Panc1 (cell line): ENCODE results near the gene BST2.

ENCODE experiments used
- CTCF ChIP-seq: fragments of 450-650 bp; IDR thresholded peaks from 2 replicates; pipeline ENCODE4 v1.5.1; 2017; ENCODE audit warnings: mild to moderate bottlenecking
- POLR2AphosphoS5 ChIP-seq: IDR thresholded peaks from 2 replicates; pipeline ENCODE4 v1.6.1; 2012; ENCODE audit warnings: mild to moderate bottlenecking, low read depth, low read length, moderate library complexity
- REST ChIP-seq, 2 experiments: IDR thresholded peaks; 2 replicates each; pipeline ENCODE4 v1.6.1; 2011 to 2012; ENCODE audit warnings: low read depth in 2 of 2, control low read depth in 1 of 2, low read length in 1 of 2, mild to moderate bottlenecking in 1 of 2, moderate library complexity in 1 of 2; ENCODE audit not compliant: insufficient read depth in 1 of 2
- SIN3A ChIP-seq: IDR thresholded peaks from 2 replicates; pipeline ENCODE4 v1.6.1; 2012; ENCODE audit warnings: low read depth, mild to moderate bottlenecking, low read length, moderate library complexity, borderline replicate concordance; ENCODE audit not compliant: insufficient read depth
- TCF7L2 ChIP-seq: IDR thresholded peaks from 2 replicates; pipeline ENCODE4 v1.6.1; 2011; ENCODE audit warnings: mild to moderate bottlenecking, low read depth, low read length, inconsistent platforms

GRCh38 chr19:17405250-17406045 is at the start of gene BST2:
- TF ChIP-seq POLR2AphosphoS5 (peak; percentile 58), CTCF (no peak), REST (IDR thresholded peaks at IDR 0.05; ENCODE audit: insufficient read depth in 1 of 2, low read depth in 2 of 2, low read length in 1 of 2) (no peak), SIN3A (no peak), TCF7L2 (no peak)
